Dedifferentiated amniotic fluid mesenchymal stem cell (primary cell): ENCODE measurements around the gene EPG5.

Experiments used
- DNase-seq: peaks from one replicate; pipeline ENCODE4 v3.0.0-alpha.2; 2016; ENCODE audit errors: extremely low spot score

EPG5 gene

DNA sequence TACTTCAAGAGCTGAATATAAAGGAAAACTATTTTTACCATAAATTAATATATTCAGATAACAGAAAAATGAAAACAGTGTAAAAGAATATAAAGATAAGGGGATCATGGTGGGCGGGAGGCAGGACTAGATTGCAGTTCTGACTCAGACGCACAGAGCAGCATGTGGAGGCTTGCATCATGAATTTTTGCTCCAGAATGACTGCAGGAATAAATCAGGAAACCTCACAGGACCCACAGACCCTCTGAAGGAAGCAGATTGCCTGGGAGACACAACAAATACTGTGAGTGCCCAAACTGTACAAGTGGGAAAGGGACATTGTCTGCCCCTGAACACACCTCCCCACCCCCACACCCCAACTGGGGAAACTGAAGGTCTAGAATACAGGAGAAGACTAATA is 160.9 kb downstream of the EPG5 start:
- DNase-seq: no peak

DNA sequence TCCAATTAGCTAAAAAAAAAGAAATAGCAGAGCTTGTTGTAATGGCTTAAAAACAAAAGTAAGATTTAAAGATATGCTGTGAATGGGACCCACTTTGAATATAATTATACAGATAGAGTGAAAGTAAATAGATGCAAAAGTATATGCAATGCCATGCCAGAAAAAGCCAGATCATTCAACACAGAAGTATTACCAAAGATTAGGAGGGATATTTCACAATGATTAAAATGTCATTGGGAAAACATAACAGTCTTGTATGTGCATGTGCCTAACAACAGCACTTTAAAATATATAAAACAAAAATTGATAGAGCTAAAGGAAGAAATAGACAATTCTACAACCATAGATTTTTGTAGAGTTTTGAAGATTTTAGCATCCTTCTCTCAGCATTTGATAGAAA is 161.6 kb downstream of the EPG5 start:
- DNase-seq: no peak

DNA sequence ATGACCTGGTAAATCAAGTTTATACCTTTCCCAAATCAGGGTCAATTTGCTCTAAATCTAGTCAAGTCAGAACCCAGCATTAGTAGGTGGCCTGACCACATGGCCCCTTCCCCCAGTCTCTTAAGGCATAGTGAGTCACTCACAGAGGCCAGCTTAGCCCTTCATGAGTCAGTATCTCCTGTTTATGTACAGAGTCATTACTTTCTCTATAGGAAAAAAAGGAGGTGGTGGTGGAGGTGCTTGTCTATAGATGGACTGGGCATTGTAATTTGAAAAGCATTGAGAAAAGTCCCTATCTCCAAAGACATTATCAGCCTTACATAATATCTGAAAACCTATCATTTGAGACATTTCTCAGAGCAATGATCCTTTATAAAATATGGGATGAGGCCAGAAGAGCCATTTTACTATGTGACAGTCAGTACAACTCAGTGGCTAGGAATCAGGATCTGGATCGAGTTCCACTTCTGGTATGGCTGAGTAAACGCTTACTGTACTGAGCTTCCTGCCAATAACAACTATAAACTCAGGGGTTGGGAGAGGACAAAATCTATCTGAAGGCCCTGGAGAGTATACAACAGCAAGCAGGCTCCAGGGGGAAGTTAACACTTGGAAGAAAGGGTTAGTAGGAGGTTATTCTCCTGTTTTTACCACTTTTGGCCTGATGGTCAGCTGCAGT is 164.2 kb downstream of the EPG5 start:
- peak; percentile 90 for DNase-seq

DNA sequence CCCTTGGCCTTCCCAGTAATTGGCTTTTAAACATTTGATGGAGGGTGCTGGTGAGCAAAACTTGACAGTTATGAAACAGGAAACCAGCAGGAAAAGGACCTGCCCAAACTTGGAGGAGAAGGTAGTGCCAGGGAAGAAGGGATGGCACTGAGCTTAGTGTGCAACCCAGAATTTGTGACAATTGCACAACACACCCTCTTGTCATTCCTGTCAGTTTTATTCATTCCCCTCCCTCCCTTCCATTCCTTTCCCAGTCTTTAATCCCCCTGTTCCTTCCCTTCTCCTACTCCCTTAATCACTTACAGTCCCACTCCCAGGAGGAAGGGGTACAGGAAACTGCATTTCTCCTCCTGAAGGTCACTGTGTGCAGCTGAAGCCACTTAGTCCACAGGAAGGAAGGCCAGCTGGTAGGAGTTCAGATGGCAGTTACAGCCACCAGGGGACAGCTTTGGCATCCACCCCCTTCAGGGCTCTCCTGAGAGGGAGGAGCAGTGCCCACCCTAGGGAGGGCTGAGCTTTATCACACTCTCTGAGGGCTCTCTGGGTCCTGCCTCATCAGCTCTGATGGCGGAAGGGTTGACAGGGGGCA is 165.6 kb downstream of the EPG5 start:
- DNase-seq: no peak
